ENCODE data around the gene PSMB1. TPM values are rescaled to one million over a fixed set of nuclear protein-coding genes. Genes with fewer than 3 reads are reported as not detected.

Gene PSMB1
- total RNA-seq, 4 donors from 2014 or later = 187 to 269 (median 218) TPM

Other genes starting within 250 kb of the PSMB1 start
- 10 to 100 TPM; 16.8 to 35.0 (median 22.2) TPM for gene FAM120B, start 246.5 kb downstream of the PSMB1 start, total RNA-seq
- 10 to 100 TPM; 11.4 to 20.1 (median 19.9) TPM for gene TBP, start 1.1 kb upstream of the PSMB1 start, total RNA-seq
- 10 to 100 TPM; 56.4 to 72.8 (median 60.5) TPM for gene PDCD2, start 31.3 kb upstream of the PSMB1 start, total RNA-seq

Data from omental fat pad (tissue), 4 donors.